Dedifferentiated amniotic fluid mesenchymal stem cell (primary cell): Measurements from ENCODE around the gene EPHB2.
"Not testable (repeated sequence)": the region's sequence is repeated elsewhere in the genome, so short reads cannot be mapped to it uniquely, and the experiment has no call there.

Experiments
- DNase-seq: peaks from one replicate; pipeline ENCODE4 v3.0.0-alpha.2; 2016; ENCODE audit errors: extremely low spot score

EPHB2 gene

DNA sequence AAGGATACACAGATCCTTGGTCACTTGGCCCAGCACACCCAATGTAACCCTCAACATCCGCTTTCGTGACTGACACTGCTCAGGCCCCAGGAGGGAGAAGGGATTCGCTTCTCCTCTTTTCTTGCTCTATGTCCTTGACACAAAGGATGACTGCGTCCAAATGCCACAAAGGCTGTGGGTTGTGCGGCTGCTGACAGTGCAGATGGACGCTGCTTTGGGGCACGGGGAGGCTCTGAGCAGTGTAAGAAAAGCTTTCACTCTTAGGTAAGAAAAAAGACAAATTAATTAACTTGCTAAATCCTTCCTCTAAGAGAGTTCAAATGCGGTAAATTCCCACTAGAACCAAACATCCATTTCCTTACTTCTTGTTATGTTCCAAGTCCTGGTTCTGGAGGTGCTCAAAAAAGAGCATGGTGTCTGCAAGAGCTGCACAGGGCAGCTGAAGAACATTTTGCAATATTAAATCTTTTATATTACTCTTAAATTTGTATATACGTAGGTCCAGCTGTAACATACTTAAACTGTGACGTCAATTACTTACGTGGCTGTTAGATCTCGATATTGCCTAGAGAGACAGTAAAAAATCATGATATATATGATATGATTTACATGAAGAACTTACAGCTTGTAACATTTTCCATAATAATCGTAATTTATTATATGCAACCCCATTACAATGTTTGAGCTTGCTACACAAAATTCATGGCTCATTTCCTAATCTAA is 19.4 kb upstream of the EPHB2 start:
- DNase-seq, result no peak

DNA sequence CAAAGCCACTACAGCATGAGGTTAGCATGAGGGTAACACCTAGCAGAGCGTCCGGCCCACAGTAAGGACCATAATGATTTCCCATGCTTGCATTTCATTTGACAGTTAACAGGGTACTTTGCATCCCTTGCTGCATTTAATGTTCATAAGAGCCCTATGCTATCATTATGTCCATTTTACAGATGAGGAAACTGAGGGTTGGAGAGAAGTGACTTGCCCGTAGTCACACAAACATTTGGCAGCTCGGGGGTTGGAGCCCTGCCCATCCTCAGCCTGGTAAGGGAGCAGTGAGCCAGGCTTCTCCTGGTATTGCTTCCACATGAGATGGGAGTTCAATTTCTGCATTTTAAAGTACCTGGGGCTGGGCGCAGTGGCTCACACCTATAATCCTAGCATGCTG is 16.5 kb upstream of the EPHB2 start:
- DNase-seq, result no peak

GRCh38 chr1:22696610-22697009 is 14.0 kb upstream of the EPHB2 start:
- DNase-seq, result no peak

DNA sequence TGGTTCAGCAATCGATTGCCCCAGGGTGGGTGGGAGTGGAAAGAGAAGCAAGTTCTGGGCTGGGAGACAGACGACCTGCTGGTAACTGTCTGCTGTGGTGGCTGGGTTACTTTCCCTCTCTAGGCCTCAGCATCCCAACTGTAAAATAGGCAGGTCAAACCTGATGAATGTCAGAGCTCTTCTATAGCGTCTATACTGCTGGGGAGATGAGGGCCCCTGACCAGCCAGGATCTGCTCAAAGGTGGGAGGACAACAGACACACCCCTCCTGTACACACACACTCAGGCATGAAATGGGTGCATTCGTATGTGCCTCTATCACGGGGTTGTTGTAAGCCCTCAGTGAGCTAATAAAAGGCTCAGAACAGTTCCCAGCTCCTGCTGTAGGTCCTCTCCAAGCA is 12.7 kb upstream of the EPHB2 start:
- DNase-seq, result no peak

- DNase-seq, result no peak
Measured at GRCh38 chr1:22699681-22700520, 10.7 kb upstream of the EPHB2 start.

DNA sequence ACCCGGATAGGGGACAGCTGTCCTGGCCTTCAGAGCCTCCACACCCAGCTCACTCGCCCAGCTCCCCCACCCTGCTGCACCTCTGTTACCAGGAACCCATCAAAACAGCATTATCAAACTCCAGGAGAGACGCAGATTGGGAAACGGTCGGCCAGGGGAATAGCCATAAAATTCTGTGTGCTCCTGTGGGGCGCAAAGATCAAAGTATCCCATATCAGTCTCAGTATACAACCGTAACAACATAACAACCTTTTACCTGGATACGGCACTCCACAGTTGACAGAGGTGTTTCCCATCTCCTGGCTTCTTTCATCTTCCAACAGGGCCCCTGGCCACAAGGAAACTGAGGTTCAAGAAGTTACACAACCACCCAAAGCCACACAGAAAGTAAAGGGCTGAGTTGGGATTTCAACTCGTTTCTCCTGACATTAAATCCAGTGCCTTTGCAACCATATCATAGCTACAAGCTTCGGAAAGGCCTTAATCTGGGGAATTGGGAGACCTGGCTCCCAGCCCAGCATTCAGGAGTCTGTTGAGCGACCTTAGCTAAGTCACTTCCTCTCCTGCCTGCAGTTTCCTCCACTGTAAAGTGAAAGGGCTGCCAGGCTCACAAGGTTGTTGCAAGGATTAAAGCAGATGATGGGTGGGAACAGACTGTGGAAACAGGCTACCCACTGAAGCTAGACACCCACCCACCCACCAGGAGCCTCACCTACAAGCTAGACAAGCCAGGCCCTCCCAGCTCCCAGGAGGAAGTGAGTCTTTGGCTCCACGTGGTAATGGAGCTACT is 8.1 kb upstream of the EPHB2 start:
- DNase-seq, result no peak

- peak; percentile 86 for DNase-seq
Measured at GRCh38 chr1:22704440-22705067, 6.1 kb upstream of the EPHB2 start.

DNA sequence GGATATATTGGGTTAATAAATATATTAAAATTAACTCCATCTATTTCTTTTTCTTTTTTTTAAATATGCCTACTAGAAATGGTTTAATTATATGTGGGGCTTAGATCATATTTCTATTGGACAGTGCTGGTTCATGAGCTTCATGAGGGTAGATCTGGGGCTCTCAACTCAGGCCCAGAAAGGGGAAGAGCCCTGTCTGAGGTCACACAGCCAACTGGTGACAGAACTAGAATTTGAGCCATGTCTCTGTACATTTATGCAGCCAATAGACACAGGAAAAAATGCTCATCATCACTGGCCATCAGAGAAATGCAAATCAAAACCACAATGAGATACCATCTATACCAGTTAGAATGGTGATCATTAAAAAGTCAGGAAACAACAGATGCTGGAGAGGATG is 5.1 kb upstream of the EPHB2 start:
- DNase-seq, result no peak

DNA sequence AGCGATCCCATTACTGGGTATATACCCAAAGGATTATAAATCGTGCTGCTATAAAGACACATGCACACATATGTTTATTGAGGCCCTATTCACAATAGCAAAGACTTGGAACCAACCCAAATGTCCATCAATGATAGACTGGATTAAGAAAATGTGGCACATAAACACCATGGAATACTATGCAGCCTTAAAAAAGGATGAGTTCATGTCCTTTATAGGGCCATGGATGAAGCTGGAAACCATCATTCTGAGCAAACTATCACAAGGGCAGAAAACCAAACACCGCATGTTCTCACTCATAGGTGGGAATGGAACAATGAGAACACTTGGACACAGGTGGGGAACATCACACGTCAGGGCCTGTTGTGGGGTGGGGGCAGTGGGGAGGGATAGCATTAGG is 4.5 kb upstream of the EPHB2 start:
- DNase-seq, result not testable (repeated sequence)

- no peak for DNase-seq
Measured at GRCh38 chr1:22708777-22709176, 1.9 kb upstream of the EPHB2 start.

- no peak for DNase-seq
Measured at GRCh38 chr1:22709227-22709626, 1.4 kb upstream of the EPHB2 start.

DNA sequence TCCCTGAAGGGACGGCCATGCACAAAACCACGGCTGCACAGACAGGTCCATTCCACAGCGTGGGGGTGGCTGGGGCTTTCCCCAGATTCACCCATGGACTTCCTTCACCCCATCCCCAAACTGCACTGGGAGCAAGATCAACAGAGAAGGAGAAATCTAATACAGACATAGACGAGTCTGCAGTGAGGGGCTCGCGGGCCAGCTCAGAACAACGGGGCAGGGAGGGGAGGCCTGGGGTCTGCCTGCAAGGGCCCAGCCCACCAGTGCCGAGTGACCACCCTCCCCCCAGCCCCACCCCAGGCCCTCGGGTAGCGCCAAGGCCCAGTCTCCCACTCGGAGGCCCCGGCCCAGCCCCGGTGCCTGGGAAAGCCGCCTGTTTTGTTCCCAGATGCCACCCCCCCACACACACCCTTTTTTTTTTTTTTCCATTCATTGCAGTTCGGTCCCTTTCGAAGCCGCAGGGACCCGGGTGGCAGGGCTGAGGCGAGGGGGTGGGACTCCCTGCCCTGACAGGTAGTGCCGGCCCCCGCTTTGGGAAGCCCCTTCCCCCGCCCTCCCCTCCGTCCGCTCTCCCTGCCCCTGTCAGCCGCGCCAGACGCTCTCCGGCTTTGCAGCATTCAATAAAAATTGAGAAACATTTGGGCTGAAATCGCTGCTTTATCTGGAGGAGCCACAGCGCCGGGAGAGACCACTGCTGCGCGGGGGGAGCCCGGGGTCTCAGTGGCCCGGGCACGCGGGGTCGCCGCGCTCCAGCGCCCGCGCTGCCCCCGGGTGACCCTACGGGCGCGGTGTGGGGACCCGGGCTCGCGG is 543 bp upstream of the EPHB2 start:
- peak; percentile 56 for DNase-seq

GRCh38 chr1:22711071-22711470 is 432 bp downstream of the EPHB2 start:
- DNase-seq, result no peak

DNA sequence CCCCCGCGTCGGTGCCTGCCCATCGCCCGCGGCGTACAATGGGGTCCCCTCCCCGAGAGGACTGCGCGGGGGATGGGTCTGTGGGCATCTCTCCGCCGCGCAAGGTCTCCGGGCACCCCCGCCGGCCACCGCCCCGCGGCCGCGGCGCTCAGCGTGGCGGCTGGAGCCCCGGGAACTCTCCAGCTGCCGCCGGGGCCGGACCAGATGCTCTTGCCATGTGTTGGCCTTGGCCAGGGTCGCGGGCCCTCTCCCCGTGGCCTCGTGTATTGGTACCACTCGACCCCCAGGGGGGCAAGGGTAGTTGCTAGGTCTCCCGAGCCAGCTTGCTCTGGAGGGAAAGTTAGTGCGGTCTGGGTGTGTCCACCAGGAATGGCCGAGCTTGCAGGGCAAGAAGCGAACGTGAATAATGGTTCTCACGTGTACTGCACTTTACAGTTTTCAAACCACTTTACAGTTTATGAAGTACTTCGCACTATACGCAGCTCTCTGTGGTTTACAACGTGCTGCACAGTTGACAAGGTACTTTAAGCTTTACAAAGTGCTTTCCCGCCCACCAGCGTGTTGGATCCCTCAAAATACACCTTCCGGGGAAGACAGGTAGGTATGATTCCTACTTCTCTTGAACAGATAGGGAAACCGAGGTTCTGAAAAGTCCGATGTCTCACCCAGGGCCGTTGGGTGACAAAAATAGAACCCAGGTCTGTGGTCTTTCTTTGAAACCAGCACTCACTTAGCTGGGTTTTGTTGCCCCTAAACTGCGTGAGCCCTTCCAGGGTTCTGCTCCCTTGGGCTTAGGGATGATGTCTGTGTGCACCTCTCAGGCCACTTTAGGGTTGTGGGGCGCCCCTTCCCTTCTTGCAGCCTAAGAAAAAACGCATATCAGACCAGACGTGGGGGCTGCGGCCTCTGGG is 1.2 kb downstream of the EPHB2 start:
- DNase-seq, result no peak

GRCh38 chr1:22712502-22713271 is 2.0 kb downstream of the EPHB2 start:
- DNase-seq, result no peak

- DNase-seq, result no peak
Measured at GRCh38 chr1:22714455-22714854, 3.8 kb downstream of the EPHB2 start.

DNA sequence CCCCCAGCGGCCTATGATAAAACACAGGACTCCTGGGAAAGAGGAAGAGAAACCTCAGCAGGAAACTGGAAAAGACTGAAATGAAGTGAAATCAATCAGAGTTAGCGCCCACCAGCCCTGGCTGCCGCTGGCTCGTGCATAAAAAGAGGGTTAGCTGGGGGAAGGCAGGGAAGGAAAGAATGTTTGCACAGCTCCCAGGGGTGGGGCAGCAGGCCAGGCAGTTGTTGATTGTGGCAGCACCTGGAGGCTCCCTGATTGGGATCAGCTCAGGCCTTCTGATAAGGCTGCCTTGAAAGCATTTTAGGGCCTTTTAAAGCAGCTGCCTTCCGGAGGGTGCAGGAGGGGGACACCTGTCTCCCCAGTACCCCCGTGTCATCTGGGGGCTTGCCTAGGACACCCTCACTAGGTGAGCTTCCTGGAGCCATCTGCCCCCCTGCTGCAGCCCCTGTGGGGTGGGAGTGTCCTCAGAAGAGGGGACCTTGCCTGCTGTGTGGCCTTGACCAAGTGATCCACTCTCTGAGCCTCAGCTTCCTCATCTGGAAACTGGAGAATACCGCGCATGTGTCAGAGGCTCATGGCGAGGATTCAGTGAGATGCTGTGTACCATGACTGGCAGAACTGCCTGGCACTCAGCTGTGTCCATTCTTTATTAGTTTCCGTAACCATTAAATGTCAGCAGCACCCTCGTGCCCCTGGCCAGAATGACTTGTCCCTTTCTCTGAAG is 6.6 kb downstream of the EPHB2 start:
- DNase-seq, result no peak

- DNase-seq, result no peak
Measured at GRCh38 chr1:22721122-22721873, 10.7 kb downstream of the EPHB2 start.
